ENCODE measurements around the gene TERB1.

Gene TERB1

DNA sequence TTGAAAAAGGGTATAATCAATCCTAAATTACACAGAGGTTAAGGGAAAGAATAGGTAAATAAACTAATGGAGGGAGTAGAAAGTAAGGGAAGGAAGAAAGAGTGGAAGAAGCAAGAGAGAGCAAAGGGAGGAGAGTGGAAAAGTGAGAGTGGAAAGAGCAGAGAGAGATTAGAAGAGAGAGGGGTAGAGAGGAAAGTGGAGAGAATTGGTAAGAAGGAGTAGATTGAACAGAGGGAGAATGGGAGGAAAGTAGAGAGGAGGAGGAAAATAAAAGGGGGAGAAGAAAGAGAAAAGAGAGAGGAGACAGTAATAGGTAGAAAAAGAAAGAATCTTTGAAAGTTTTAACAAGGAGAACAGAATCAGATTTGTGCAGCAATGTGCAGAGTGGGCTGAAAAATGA lies 24.9 kb downstream of the TERB1 start:
- no peak for DNase-seq (ENCODE audit: low read depth)
- no peak for TF ChIP-seq CTCF (conservative IDR thresholded peaks at IDR 0.05; ENCODE audit: control insufficient read depth, insufficient read depth, low read depth, low read length)
- H3K4me3 ChIP-seq (ENCODE audit: control insufficient read depth, low read depth, low read length) = no peak overlapping the region

GRCh38 chr16:66774981-66775380 lies 26.4 kb downstream of the TERB1 start:
- TF ChIP-seq CTCF (conservative IDR thresholded peaks at IDR 0.05; ENCODE audit: control insufficient read depth, insufficient read depth, low read depth, low read length) = no peak
- no peak overlapping the region for H3K4me3 ChIP-seq (ENCODE audit: control insufficient read depth, low read depth, low read length)
- DNase-seq (ENCODE audit: low read depth) = no peak

DNA sequence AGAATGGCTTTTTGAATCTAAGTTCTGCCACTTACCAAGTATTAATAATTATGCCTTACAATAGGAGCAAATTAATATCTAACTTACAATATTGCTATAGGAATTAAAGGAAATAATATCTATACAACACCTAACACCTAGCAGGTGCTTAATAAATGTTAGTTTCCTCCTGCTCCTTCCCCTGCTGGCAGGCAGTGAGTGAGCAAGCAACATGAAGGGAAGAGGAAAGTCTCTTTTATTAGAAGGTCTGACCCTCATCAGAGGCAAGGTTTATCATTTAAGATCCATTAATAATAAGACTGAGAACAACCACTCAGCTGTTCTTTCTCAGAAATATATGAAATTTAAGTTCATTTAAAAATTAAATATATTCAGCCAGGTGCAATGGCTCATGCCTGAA lies 43.3 kb downstream of the TERB1 start:
- TF ChIP-seq CTCF (conservative IDR thresholded peaks at IDR 0.05; ENCODE audit: control insufficient read depth, insufficient read depth, low read depth, low read length) = no peak
- DNase-seq (ENCODE audit: low read depth) = no peak
- H3K4me3 ChIP-seq (ENCODE audit: control insufficient read depth, low read depth, low read length) = no peak overlapping the region

- no peak overlapping the region for H3K4me3 ChIP-seq (ENCODE audit: control insufficient read depth, low read depth, low read length)
- no peak for DNase-seq (ENCODE audit: low read depth)
- no peak for TF ChIP-seq CTCF (conservative IDR thresholded peaks at IDR 0.05; ENCODE audit: control insufficient read depth, insufficient read depth, low read depth, low read length)
Measured at GRCh38 chr16:66754819-66755218, 46.6 kb downstream of the TERB1 start.

- no peak for TF ChIP-seq CTCF (conservative IDR thresholded peaks at IDR 0.05; ENCODE audit: control insufficient read depth, insufficient read depth, low read depth, low read length)
Measured at GRCh38 chr16:66754211-66754610, 47.2 kb downstream of the TERB1 start.

DNA sequence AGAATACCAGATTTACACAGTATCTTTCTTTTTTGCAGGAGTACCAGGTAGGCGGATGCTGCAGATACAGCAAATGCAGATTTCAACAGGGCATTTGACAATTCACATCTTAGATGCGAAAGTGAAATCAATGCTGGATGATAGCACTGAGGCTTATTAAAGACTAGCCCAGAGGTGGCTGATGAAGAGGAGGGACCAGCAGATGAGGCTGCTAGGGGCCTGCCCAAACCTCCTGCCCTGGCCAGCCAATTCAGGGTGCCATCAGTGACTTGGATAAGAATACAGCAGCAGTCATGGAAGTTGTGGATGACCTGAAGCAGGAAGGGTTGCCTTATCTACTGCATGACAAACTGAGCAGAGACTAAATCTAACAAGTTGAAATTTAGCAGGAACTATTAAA lies 48.4 kb downstream of the TERB1 start:
- H3K4me3 ChIP-seq (ENCODE audit: control insufficient read depth, low read depth, low read length) = no peak overlapping the region
- no peak for DNase-seq (ENCODE audit: low read depth)
- TF ChIP-seq CTCF (conservative IDR thresholded peaks at IDR 0.05; ENCODE audit: control insufficient read depth, insufficient read depth, low read depth, low read length) = no peak

More at GRCh38 chr16:66754211-66754610, 47.2 kb downstream of the TERB1 start:
- H3K4me3 ChIP-seq (ENCODE audit: control insufficient read depth, low read depth, low read length) = no peak overlapping the region
- no peak for DNase-seq (ENCODE audit: low read depth)

- DNase-seq (ENCODE audit: low read depth) = no peak
- H3K4me3 ChIP-seq (ENCODE audit: control insufficient read depth, low read depth, low read length) = no peak overlapping the region
Measured at GRCh38 chr16:66752379-66752778, 49.0 kb downstream of the TERB1 start.

More at GRCh38 chr16:66752379-66752778, 49.0 kb downstream of the TERB1 start:
- TF ChIP-seq CTCF (conservative IDR thresholded peaks at IDR 0.05; ENCODE audit: control insufficient read depth, insufficient read depth, low read depth, low read length) = no peak

Measured in fibroblast of mammary gland (primary cell).